Common myeloid progenitor, CD34-positive (primary cell): Measurements from ENCODE around the gene ATXN7L1.

ENCODE experiments used
- CTCF ChIA-PET: fragments of 350-600 bp; sonication (Branson Sonifier 250); formaldehyde crosslinking; loops from one replicate; lab custom pipeline; 2021; ENCODE audit warnings: antibody characterized with exemption; lab: Charles Lee
- POLR2A ChIA-PET: fragments of 350-600 bp; sonication (Branson Sonifier 250); formaldehyde crosslinking; loops from one replicate; lab custom pipeline; 2021; ENCODE audit warnings: antibody characterized with exemption; lab: Charles Lee
- DNase-seq, 3 donors: peaks; one replicate each; pipeline versions ENCODE4 v3.0.0 to v3.0.0-alpha.2; 2013
- H3K27ac ChIP-seq, 2 experiments: 1 replicate in 1 of 2; 2 replicates in 1 of 2; pipeline ENCODE4 v1.7.0; 2013; ENCODE audit warnings: inconsistent platforms in 2 of 2, low read length in 2 of 2, mild to moderate bottlenecking in 2 of 2, low read depth in 1 of 2, moderate library complexity in 1 of 2; ENCODE audit not compliant: severe bottlenecking in 2 of 2, insufficient read depth in 1 of 2, poor library complexity in 1 of 2
- H3K27me3 ChIP-seq, 5 experiments: replicated peaks in 2 of 5; 1 replicate in 3 of 5; 2 replicates in 2 of 5; pipeline versions ENCODE4 v1.6.1 to v1.7.0; 2013; ENCODE audit warnings: low read length in 4 of 5, mild to moderate bottlenecking in 2 of 5, moderate library complexity in 2 of 5, inconsistent platforms in 1 of 5; ENCODE audit not compliant: insufficient read depth in 5 of 5, control insufficient read depth in 4 of 5
- H3K36me3 ChIP-seq, 4 experiments: 1 replicate in 2 of 4; 2 replicates in 2 of 4; pipeline versions ENCODE4 v1.6.1 to v1.7.0; 2013; ENCODE audit warnings: low read length in 3 of 4, control low read depth in 1 of 4, mild to moderate bottlenecking in 1 of 4; ENCODE audit not compliant: control insufficient read depth in 4 of 4, insufficient read depth in 4 of 4
- H3K4me1 ChIP-seq, 4 experiments: 1 replicate in 3 of 4; 2 replicates in 1 of 4; pipeline versions ENCODE4 v1.6.1 to v1.7.1; 2013; ENCODE audit warnings: low read length in 3 of 4, mild to moderate bottlenecking in 3 of 4, control low read depth in 1 of 4, inconsistent platforms in 1 of 4, moderate library complexity in 1 of 4; ENCODE audit not compliant: control insufficient read depth in 4 of 4, insufficient read depth in 4 of 4; ENCODE audit errors: control extremely low read depth in 1 of 4
- H3K4me3 ChIP-seq, 7 experiments: 1 replicate in 4 of 7; 2 replicates in 3 of 7; pipeline versions ENCODE4 v1.5.1 to v1.7.0; 2013; ENCODE audit warnings: mild to moderate bottlenecking in 7 of 7, low read length in 6 of 7, moderate library complexity in 6 of 7, inconsistent platforms in 2 of 7, low read depth in 2 of 7, control low read depth in 1 of 7; ENCODE audit not compliant: insufficient read depth in 4 of 7, control insufficient read depth in 1 of 7; ENCODE audit errors: extremely low read depth in 1 of 7
- H3K9me3 ChIP-seq, 5 experiments: 1 replicate in 4 of 5; 2 replicates in 1 of 5; pipeline versions ENCODE4 v1.6.1 to v1.7.1; 2013; ENCODE audit warnings: low read length in 4 of 5, mild to moderate bottlenecking in 2 of 5, inconsistent platforms in 1 of 5, low read depth in 1 of 5, moderate library complexity in 1 of 5; ENCODE audit not compliant: control insufficient read depth in 4 of 5, insufficient read depth in 2 of 5; ENCODE audit errors: control extremely low read depth in 1 of 5
- WGBS: methylation state at CpG from one replicate; pipeline ENCODE4 v1.1.5; 2013; ENCODE audit not compliant: insufficient coverage; 5-methylcytosine and 5-hydroxymethylcytosine counted together

Gene ATXN7L1

GRCh38 chr7:105649727-105650381 is 226.5 kb downstream of the ATXN7L1 start:
- ChIA-PET CTCF (interaction anchor here (1.2 to 3.1 kb wide), 4 partner anchors 9 to 111 kb away, joined by 3 to 10 read pairs (median 5); no protein-coding TSS in a partner anchor), POLR2A (no interaction called here)
- Histone ChIP-seq H3K36me3 (peaks cover 12 to 50% (median 19%) of the 10 kb centered on the region in 4 experiments), H3K9me3 (no peaks in the 10 kb centered on the region), H3K27me3 (no peaks in the 10 kb centered on the region), H3K27ac (no peak overlapping the region), H3K4me3 (no peak overlapping the region), H3K4me1 (peaks cover 6 to 22% (median 16%) of the 10 kb centered on the region in 4 experiments)
- 100% methylated on average over 2 of the region's 4 CpGs for WGBS
- peak in 1 of 3 donors; percentile 26 for DNase-seq

- H3K36me3 ChIP-seq = peaks cover 9 to 49% (median 20%) of the 10 kb centered on the region in 4 experiments
- H3K9me3 ChIP-seq = no peaks in the 10 kb centered on the region
- no peak overlapping the region for H3K4me3 ChIP-seq
- H3K4me1 ChIP-seq = peaks cover 6 to 22% (median 16%) of the 10 kb centered on the region in 4 experiments
- H3K27me3 ChIP-seq = no peaks in the 10 kb centered on the region
- peak; percentile 44 to 88 (median 86) for DNase-seq
- H3K27ac ChIP-seq = no peak overlapping the region
- CTCF ChIA-PET = interaction anchor here (0.6 to 3.1 kb wide), 5 partner anchors 9 to 379 kb away, joined by 4 to 10 read pairs (median 6); no protein-coding TSS in a partner anchor
- POLR2A ChIA-PET = interaction anchor here (0.8 kb wide), 1 partner anchor 42 kb away, joined by 3 read pairs; no protein-coding TSS in a partner anchor
- WGBS = 32% methylated on average over 10 of the region's 13 CpGs
Observed at GRCh38 chr7:105648561-105649401, 227.6 kb downstream of the ATXN7L1 start.

DNA sequence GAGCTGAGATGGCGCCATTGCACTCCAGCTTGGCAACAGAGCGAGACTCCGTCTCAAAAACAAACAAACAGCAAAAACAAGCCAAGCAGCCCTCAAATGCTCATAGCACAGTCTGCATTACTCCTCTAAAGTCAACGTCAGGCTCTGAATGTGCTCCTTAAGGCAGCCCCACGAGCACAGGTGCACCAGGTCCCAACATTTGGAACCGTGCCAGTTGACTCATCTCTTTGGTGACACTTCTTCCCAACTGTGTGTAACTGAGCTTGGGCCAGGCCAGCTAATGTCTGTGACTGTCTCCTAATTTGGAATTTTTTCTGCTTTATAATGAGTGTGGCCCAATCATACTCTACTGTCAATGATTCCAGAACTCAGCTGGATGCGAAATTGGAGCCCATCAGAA is 228.8 kb downstream of the ATXN7L1 start:
- POLR2A ChIA-PET = no interaction called here
- CTCF ChIA-PET = interaction anchor here (1.2 to 2.5 kb wide), 3 partner anchors 10 to 67 kb away, joined by 3 to 8 read pairs (median 4); no protein-coding TSS in a partner anchor
- Histone ChIP-seq H3K4me3 (no peak overlapping the region), H3K27ac (no peak overlapping the region), H3K9me3 (no peaks in the 10 kb centered on the region), H3K36me3 (peaks cover 13 to 58% (median 29%) of the 10 kb centered on the region in 4 experiments), H3K27me3 (no peaks in the 10 kb centered on the region), H3K4me1 (peaks cover 6 to 22% (median 16%) of the 10 kb centered on the region in 4 experiments)
- WGBS = 96% methylated on average over 6 of the region's 7 CpGs
- DNase-seq = no peak

GRCh38 chr7:105644937-105645336 is 231.5 kb downstream of the ATXN7L1 start:
- Histone ChIP-seq H3K36me3 (peaks cover 20 to 65% (median 36%) of the 10 kb centered on the region in 4 experiments), H3K9me3 (no peaks in the 10 kb centered on the region), H3K4me1 (peaks cover 6 to 22% (median 16%) of the 10 kb centered on the region in 4 experiments), H3K4me3 (no peak overlapping the region), H3K27ac (no peak overlapping the region), H3K27me3 (no peaks in the 10 kb centered on the region)
- CTCF ChIA-PET = interaction anchor here (1.0 to 1.6 kb wide), 3 partner anchors 10 to 528 kb away, joined by 3 to 4 read pairs (median 3); no protein-coding TSS in a partner anchor
- 88% methylated on average over 1 of the region's 3 CpGs for WGBS
- POLR2A ChIA-PET = interaction anchor here (0.6 kb wide), 1 partner anchor 678 kb away, joined by 4 read pairs; no protein-coding TSS in a partner anchor
- no peak for DNase-seq

DNA sequence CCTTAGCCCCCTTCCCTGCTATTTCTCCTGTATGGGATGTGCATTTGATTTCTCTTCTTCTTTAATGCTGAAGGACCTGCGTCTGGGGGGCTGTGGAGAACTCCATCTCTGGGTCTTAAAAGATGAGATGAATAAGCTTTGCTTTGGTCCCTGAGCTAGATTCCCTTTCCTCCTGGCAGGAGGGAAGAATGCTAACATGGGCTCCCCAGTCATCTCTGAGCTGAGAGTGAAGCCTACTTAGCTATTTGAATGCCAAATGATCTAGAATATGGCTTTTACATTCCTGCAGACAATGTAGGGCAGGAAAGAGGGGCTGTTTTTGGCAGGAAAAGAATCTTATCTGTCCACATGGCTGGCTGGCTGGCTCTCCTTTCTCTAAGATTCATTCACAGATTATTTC is 232.5 kb downstream of the ATXN7L1 start:
- no peak for DNase-seq
- peaks cover 17 to 62% (median 45%) of the 10 kb centered on the region in 4 experiments for H3K36me3 ChIP-seq
- H3K27me3 ChIP-seq = no peaks in the 10 kb centered on the region
- peaks cover 0 to 11% (median 9%) of the 10 kb centered on the region in 4 experiments for H3K4me1 ChIP-seq
- CTCF ChIA-PET = interaction anchor here (0.8 to 1.5 kb wide), 4 partner anchors 8 to 529 kb away, joined by 3 to 8 read pairs (median 4); no protein-coding TSS in a partner anchor
- no peak overlapping the region for H3K27ac ChIP-seq
- no peaks in the 10 kb centered on the region for H3K9me3 ChIP-seq
- POLR2A ChIA-PET = no interaction called here
- H3K4me3 ChIP-seq = no peak overlapping the region
- no CpG with 5 or more reads among the region's 1 CpG for WGBS

GRCh38 chr7:105643384-105643783 is 233.0 kb downstream of the ATXN7L1 start:
- peaks cover 0 to 7% (median 4%) of the 10 kb centered on the region in 4 experiments for H3K4me1 ChIP-seq
- no peak overlapping the region for H3K4me3 ChIP-seq
- no peaks in the 10 kb centered on the region for H3K27me3 ChIP-seq
- CTCF ChIA-PET = interaction anchor here (0.8 to 1.5 kb wide), 3 partner anchors 9 to 52 kb away, joined by 3 to 8 read pairs (median 3); no protein-coding TSS in a partner anchor
- no peak overlapping the region for H3K27ac ChIP-seq
- peaks cover 17 to 67% (median 50%) of the 10 kb centered on the region in 4 experiments for H3K36me3 ChIP-seq
- POLR2A ChIA-PET = no interaction called here
- H3K9me3 ChIP-seq = no peaks in the 10 kb centered on the region
- WGBS = 97% methylated on average over 14 of the region's 15 CpGs
- DNase-seq = no peak
